ENCODE measurements around the gene FAXC.

The FAXC gene

DNA sequence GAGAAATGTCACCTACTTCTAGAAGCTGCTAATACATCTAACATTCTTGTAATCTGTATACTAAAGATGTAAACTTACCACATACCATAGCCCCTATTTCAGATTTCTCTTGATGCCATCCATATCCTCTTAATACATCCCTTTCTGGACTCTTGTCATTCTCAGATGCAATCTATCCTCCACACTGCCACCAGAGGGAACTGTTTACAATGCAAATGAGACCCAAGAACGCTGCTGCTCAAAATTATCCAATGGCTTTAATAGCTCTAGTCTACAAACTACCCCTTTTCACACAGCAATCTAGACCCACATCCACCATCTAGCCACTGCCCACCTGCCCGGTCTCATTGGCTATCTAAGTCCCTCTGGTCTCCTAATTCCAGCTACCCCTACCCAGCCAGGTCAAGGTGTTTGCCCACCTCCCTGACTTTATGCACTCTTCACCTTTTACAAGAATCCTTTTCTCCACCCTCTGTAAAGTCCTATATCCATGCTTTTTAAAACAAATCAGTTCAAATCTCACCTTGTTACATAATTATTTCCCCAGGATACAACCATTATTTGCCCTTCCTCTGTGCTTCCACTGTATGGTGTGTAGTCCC is 14.8 kb downstream of the FAXC start:
- Mint-ChIP-seq H3K27me3 (ENCODE audit: low read depth) (no peaks in the 10 kb centered on the region), H3K36me3 (ENCODE audit: low read depth) (no peaks in the 10 kb centered on the region), H3K27ac (no peak overlapping the region), H3K4me1 (no peaks in the 10 kb centered on the region), H3K9me3 (no peaks in the 10 kb centered on the region), H3K4me3 (no peak overlapping the region)
- TF ChIP-seq, protein P1, sequence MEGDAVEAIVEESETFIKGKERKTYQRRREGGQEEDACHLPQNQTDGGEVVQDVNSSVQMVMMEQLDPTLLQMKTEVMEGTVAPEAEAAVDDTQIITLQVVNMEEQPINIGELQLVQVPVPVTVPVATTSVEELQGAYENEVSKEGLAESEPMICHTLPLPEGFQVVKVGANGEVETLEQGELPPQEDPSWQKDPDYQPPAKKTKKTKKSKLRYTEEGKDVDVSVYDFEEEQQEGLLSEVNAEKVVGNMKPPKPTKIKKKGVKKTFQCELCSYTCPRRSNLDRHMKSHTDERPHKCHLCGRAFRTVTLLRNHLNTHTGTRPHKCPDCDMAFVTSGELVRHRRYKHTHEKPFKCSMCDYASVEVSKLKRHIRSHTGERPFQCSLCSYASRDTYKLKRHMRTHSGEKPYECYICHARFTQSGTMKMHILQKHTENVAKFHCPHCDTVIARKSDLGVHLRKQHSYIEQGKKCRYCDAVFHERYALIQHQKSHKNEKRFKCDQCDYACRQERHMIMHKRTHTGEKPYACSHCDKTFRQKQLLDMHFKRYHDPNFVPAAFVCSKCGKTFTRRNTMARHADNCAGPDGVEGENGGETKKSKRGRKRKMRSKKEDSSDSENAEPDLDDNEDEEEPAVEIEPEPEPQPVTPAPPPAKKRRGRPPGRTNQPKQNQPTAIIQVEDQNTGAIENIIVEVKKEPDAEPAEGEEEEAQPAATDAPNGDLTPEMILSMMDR (IDR thresholded peaks at IDR 0.05; ENCODE audit: unreplicated experiment in 3 of 3), result peak; percentile 16 to 42 (median 26)

DNA sequence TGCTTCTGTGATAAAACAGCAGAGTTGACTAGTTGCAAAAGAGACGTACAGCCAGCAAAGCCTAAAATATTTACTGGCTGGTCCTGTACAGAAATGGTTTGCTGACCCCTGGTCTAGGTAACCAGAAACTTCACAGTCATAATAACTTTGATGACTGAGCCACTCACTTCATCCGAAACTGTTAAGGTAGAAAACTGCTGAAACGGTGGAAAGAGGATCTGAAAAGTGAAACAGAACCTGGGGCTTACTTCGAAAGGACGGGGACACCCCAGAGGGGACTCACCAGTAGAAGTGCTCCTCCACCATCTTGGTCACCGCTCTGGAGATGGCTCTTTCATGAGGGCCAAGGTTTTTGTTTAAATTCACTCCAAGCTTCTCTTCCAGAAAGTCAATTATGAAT is 16.4 kb downstream of the FAXC start:
- H3K4me1 Mint-ChIP-seq, result no peaks in the 10 kb centered on the region
- H3K9me3 Mint-ChIP-seq, result no peaks in the 10 kb centered on the region
- H3K36me3 Mint-ChIP-seq (ENCODE audit: low read depth), result no peaks in the 10 kb centered on the region
- H3K4me3 Mint-ChIP-seq, result no peak overlapping the region
- no peak overlapping the region for H3K27ac Mint-ChIP-seq
- H3K27me3 Mint-ChIP-seq (ENCODE audit: low read depth), result no peaks in the 10 kb centered on the region
- TF ChIP-seq, protein P1 (IDR thresholded peaks at IDR 0.05; ENCODE audit: unreplicated experiment in 3 of 3), result no peak

DNA sequence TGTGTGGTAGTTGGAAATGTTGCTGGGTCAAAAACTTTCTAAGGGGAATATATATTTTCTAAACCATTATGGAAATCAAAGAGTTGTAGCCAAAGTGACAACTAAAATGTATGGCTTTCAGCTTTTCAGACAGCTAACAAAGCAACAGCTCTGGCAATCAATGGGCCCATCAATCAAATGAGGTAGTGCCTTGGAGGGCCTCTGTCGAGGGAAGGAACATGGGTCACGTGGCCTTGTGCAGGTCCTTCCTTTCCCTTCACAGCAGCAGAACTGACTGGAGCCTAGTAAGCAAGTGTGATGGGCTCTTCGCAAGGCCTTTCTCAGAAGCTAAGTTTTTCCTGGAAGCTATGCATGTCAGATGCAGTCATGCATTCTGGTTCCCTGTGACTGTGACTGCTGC is 17.9 kb downstream of the FAXC start:
- Mint-ChIP-seq H3K27ac (no peak overlapping the region), H3K9me3 (no peaks in the 10 kb centered on the region), H3K36me3 (ENCODE audit: low read depth) (no peaks in the 10 kb centered on the region), H3K4me1 (no peaks in the 10 kb centered on the region), H3K4me3 (no peak overlapping the region), H3K27me3 (ENCODE audit: low read depth) (no peaks in the 10 kb centered on the region)
- TF ChIP-seq, protein P1 (IDR thresholded peaks at IDR 0.05; ENCODE audit: unreplicated experiment in 3 of 3), result no peak

DNA sequence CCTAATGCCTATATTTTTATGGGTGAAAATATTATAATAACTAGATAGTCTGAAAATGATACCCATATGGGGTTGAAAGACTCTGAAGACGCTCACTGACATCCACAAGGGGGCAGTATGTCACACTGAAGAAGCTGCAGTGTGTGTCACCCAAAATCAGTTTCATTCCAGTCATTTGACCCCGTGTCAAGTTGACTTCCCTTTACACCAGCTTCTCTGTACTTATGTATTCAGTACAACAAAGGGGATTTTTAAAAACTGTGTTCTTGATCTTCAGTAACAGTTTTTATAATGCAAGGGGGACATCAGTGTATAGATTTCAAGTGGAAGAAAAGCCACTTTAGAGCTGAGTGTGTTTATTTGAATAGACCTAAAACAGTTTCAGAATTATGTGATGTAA is 19.3 kb downstream of the FAXC start:
- no peak overlapping the region for H3K4me3 Mint-ChIP-seq
- H3K4me1 Mint-ChIP-seq, result no peaks in the 10 kb centered on the region
- no peaks in the 10 kb centered on the region for H3K27me3 Mint-ChIP-seq (ENCODE audit: low read depth)
- no peaks in the 10 kb centered on the region for H3K36me3 Mint-ChIP-seq (ENCODE audit: low read depth)
- TF ChIP-seq, protein P1 (IDR thresholded peaks at IDR 0.05; ENCODE audit: unreplicated experiment in 3 of 3), result peak; percentile 51 to 64 (median 56)
- no peaks in the 10 kb centered on the region for H3K9me3 Mint-ChIP-seq
- no peak overlapping the region for H3K27ac Mint-ChIP-seq

DNA sequence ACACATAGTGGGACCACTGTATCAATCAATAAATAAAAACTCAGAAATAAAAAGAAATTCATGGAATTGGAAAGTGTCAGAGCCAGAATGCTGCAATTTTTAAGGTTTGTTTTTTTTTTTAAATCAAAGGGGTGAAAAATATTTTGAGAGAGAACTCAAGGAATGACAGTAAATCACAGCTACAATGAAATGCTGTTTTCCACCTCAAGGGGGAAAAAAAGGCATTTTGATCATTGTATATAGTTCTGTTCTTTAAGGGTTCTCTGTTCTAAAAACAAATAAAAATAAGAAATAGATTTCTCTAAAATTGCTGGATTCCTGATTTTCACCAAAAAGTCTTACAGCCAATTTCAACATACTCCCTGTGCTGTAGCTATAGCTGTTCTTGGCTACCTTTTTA is 24.5 kb downstream of the FAXC start:
- no peaks in the 10 kb centered on the region for H3K9me3 Mint-ChIP-seq
- no peaks in the 10 kb centered on the region for H3K36me3 Mint-ChIP-seq (ENCODE audit: low read depth)
- no peak overlapping the region for H3K27ac Mint-ChIP-seq
- H3K4me3 Mint-ChIP-seq, result no peak overlapping the region
- no peaks in the 10 kb centered on the region for H3K4me1 Mint-ChIP-seq
- H3K27me3 Mint-ChIP-seq (ENCODE audit: low read depth), result no peaks in the 10 kb centered on the region
- TF ChIP-seq, protein P1 (IDR thresholded peaks at IDR 0.05; ENCODE audit: unreplicated experiment in 3 of 3), result no peak

DNA sequence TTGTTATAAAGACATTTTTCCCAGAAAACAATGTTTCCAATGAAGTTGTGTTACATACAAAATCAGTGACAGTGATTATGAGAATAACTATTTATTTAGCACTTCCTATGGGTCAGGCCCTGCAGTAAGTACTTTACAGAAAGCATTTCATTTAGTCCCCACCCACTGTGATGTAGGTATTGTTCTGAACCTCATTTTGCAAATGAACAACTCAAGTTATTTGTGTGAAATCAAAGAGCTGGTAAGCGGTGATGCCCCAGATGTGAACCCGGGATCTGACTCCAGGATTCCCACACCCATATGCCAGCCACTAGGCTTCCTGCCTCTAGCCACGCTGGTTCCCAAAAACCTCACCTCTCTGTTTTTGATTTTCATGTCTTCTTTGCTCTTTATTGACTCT is 30.9 kb downstream of the FAXC start:
- H3K27ac Mint-ChIP-seq, result no peak overlapping the region
- TF ChIP-seq, protein P1 (IDR thresholded peaks at IDR 0.05; ENCODE audit: unreplicated experiment in 3 of 3), result no peak
- H3K4me3 Mint-ChIP-seq, result no peak overlapping the region
- H3K9me3 Mint-ChIP-seq, result no peaks in the 10 kb centered on the region
- peaks cover 4% of the 10 kb centered on the region for H3K36me3 Mint-ChIP-seq (ENCODE audit: low read depth)
- H3K27me3 Mint-ChIP-seq (ENCODE audit: low read depth), result no peaks in the 10 kb centered on the region
- no peaks in the 10 kb centered on the region for H3K4me1 Mint-ChIP-seq
